Measurements from ENCODE around the gene BEST2. TPM values are rescaled to one million over a fixed set of nuclear protein-coding genes. Genes with fewer than 3 reads are reported as not detected.
A peak's percentile ranks its signal among the peaks of the same experiment; 100 is the strongest.
"Not testable (repeated sequence)": the region's sequence is repeated elsewhere in the genome, so short reads cannot be mapped to it uniquely, and the experiment has no call there.

The BEST2 gene
- total and polyA plus RNA-seq, 10 donors, result not detected

- WGBS, 5 donors, result 6 to 11% (median 10%) methylated on average over 17 to 18 of the region's 18 CpGs
- peak overlapping the region; percentile 49 to 100 (median 76) for H3K27ac ChIP-seq
- H3K9me3 ChIP-seq, result no peaks in the 10 kb centered on the region
- peak overlapping the region in 3 of 8 donors; percentile 2 to 49 (median 12) for H3K4me3 ChIP-seq
- intact Hi-C loops (cut with DNase I; ENCODE audit: low total_unique reads), result loop anchor here (5.0 kb wide), 1 partner anchor 34 kb away; no protein-coding TSS in a partner anchor
- peaks cover 0 to 5% (median 0%) of the 10 kb centered on the region in 7 donors for H3K27me3 ChIP-seq (replicated peaks in 1 of 7)
- TF ChIP-seq CTCF (IDR thresholded peaks at IDR 0.05 in 8 of 11, conservative IDR thresholded peaks at IDR 0.05 in 3 of 11) (peak; percentile 91 to 100 (median 96)), POLR2A (IDR thresholded peaks at IDR 0.05) (no peak), POLR2AphosphoS5 (IDR thresholded peaks at IDR 0.05) (peak; percentile 3 to 82 (median 62))
- H3K36me3 ChIP-seq, result peaks cover 0 to 38% (median 9%) of the 10 kb centered on the region in 6 donors
- peak; percentile 93 for DNase-seq
- peaks cover 21 to 55% (median 45%) of the 10 kb centered on the region in 6 donors for H3K4me1 ChIP-seq
Measured at GRCh38 chr19:12796146-12797071, 44.8 kb downstream of the BEST2 start.

- peaks cover 0 to 12% (median 0%) of the 10 kb centered on the region in 7 donors for H3K27me3 ChIP-seq (replicated peaks in 1 of 7)
- intact Hi-C loops (cut with DNase I; ENCODE audit: low total_unique reads), result loop anchor here (5.0 kb wide), 1 partner anchor 35 kb away; no protein-coding TSS in a partner anchor
- H3K4me1 ChIP-seq, result peaks cover 24 to 62% (median 50%) of the 10 kb centered on the region in 6 donors
- H3K9me3 ChIP-seq, result no peaks in the 10 kb centered on the region
- WGBS, 5 donors, result 82 to 97% (median 92%) methylated on average over 6 of the region's 6 CpGs
- H3K4me3 ChIP-seq, result no peak overlapping the region
- H3K36me3 ChIP-seq, result peaks cover 0 to 38% (median 9%) of the 10 kb centered on the region in 6 donors
- DNase-seq, result no peak
- TF ChIP-seq CTCF (IDR thresholded peaks at IDR 0.05 in 8 of 11, conservative IDR thresholded peaks at IDR 0.05 in 3 of 11), result no peak
- TF ChIP-seq POLR2A (IDR thresholded peaks at IDR 0.05), result no peak
- no peak for TF ChIP-seq POLR2AphosphoS5 (IDR thresholded peaks at IDR 0.05)
- peak overlapping the region in 4 of 8 donors; percentile 71 to 100 (median 90) for H3K27ac ChIP-seq
Measured at GRCh38 chr19:12797141-12797587, 45.6 kb downstream of the BEST2 start.

GRCh38 chr19:12797607-12798006, 46.0 kb downstream of the BEST2 start:
- TF ChIP-seq CTCF (IDR thresholded peaks at IDR 0.05 in 8 of 11, conservative IDR thresholded peaks at IDR 0.05 in 3 of 11), result peak in 1 of 11 experiments; percentile 8
- Histone ChIP-seq H3K36me3 (peaks cover 0 to 38% (median 9%) of the 10 kb centered on the region in 6 donors), H3K27me3 (replicated peaks in 1 of 7) (peaks cover 0 to 17% (median 0%) of the 10 kb centered on the region in 7 donors), H3K4me1 (peaks cover 27 to 67% (median 55%) of the 10 kb centered on the region in 6 donors)
- H3K4me3 ChIP-seq, H3K9me3 ChIP-seq, H3K27ac ChIP-seq, DNase-seq: not testable (repeated sequence)
- intact Hi-C loops (cut with DNase I; ENCODE audit: low total_unique reads), result loop anchor here (5.0 kb wide), 1 partner anchor 35 kb away; no protein-coding TSS in a partner anchor
- 94 to 98% (median 96%) methylated on average over 7 of the region's 7 CpGs for WGBS, 5 donors
